Fibroblast of villous mesenchyme (primary cell): Measurements from ENCODE around the gene PPM1B. TPM values are rescaled to one million over a fixed set of nuclear protein-coding genes. Genes with fewer than 3 reads are reported as not detected.
"Not testable (repeated sequence)": the region's sequence is repeated elsewhere in the genome, so short reads cannot be mapped to it uniquely, and the experiment has no call there.

ENCODE experiments used
- DNase-seq: peaks from one replicate; pipeline ENCODE4 v3.0.0-alpha.2; 2010; ENCODE audit warnings: low read depth
- H3K4me3 ChIP-seq: 2 replicates; pipeline ENCODE4 v1.5.1; 2011; ENCODE audit warnings: low read depth, mild to moderate bottlenecking, low read length
- CTCF ChIP-seq: IDR thresholded peaks from 2 replicates; pipeline ENCODE4 v1.5.1; 2012; ENCODE audit warnings: low read depth, mild to moderate bottlenecking, low read length; ENCODE audit not compliant: insufficient read depth
- total RNA-seq: library from RNA; depleted of rRNA; stranded (reverse); fragments of >200 nt; gene quantifications from 2 replicates; pipeline ENCODE4 v1.2.3, GENCODE V29; 2012

Gene PPM1B
- total RNA-seq, 1 donor = 25.9 TPM

DNA sequence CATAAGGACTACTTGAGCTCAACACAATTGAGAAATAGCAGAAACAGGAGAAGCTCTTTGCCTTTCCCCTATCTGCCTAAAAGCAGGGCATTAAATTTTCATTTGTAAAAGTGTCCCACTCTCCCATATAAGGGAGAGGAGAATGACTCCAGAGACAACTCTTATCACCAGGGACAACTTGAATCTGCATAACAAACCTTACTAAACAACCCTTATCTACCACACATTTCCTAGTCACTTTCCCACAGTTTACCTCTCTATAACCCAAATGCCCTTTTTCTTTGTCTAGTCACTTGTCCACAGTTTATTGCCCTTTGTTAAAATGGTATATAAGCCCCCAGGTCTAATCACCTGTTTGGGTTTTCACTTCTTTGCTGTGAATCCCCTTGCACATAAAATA is 37.5 kb upstream of the PPM1B start:
- H3K4me3 ChIP-seq = no peak overlapping the region
- no peak for TF ChIP-seq CTCF
- no peak for DNase-seq

- not testable (repeated sequence) for DNase-seq, H3K4me3 ChIP-seq
Measured at GRCh38 chr2:44133602-44134001, 35.1 kb upstream of the PPM1B start.

GRCh38 chr2:44134848-44135247 is 33.8 kb upstream of the PPM1B start:
- no peak overlapping the region for H3K4me3 ChIP-seq
- DNase-seq = no peak
- no peak for TF ChIP-seq CTCF

- no peak for TF ChIP-seq CTCF
- no peak overlapping the region for H3K4me3 ChIP-seq
- DNase-seq = no peak
Measured at GRCh38 chr2:44135296-44135695, 33.4 kb upstream of the PPM1B start.

- peak; percentile 81 for DNase-seq
- no peak overlapping the region for H3K4me3 ChIP-seq
- TF ChIP-seq CTCF = no peak
Measured at GRCh38 chr2:44135771-44136170, 32.9 kb upstream of the PPM1B start.

DNA sequence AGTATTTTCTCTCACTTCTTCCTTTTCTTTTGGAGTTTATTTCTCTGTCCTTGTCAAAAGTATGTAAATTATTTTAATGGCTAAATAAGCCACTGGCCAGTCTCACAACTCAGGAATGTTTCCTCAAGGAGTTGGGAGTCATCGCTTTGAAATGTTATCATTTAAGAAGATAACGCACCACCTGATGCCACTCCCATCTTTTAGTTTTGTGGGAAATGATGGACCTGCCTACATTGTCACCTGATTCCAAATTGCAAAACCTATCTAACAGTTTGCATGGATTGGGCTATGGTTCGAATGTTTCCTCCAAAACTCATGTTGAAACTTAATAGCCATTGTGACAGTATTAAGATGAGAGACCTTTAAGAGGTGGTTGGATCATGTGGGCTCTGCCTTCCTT is 32.4 kb upstream of the PPM1B start:
- peak; percentile 92 for DNase-seq
- no peak overlapping the region for H3K4me3 ChIP-seq
- no peak for TF ChIP-seq CTCF

DNA sequence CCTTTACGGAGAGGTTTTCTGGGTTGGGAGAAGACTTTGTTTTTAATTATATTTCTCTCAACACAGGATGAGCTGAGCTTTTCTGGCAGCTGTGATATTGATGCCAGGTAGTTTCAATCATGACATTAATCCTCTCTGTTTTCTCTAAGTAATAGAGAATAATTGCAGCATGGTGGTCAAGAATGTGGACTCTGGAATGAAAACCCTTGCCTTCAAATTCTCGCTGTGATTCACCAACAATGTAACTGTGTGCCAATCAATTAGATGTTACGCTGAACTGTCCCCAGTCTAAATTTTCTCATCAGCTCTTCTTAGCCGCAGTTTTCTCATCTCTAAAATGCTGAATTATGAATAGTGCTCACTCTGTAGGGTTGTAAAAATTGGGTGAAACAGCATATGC is 31.6 kb upstream of the PPM1B start:
- no peak overlapping the region for H3K4me3 ChIP-seq
- TF ChIP-seq CTCF = no peak
- DNase-seq = no peak
